ENCODE measurements around the gene HIKESHI.

HIKESHI gene

GRCh38 chr11:86302092-86302793 is at the start of gene HIKESHI:
Gene HIKESHI, plus strand, starts transcription at chr11:86302240. Its CDS starts 209 bp downstream, at chr11:86302449.
- peaks cover 19% of the 10 kb centered on the region for H3K4me1 ChIP-seq (ENCODE audit: control insufficient read depth, insufficient read depth, low read length, unreplicated experiment)
- peak within 1 kb of the TSS; percentile 90 for H3K4me3 ChIP-seq (ENCODE audit: low read depth, low read length)
- H3K36me3 ChIP-seq (ENCODE audit: insufficient read depth, low read length): 0 out of 2 replicates have a peak, but pooled peaks cover 2% of the 10 kb centered on the region
- H3K27me3 ChIP-seq (ENCODE audit: insufficient read depth, low read length): no peaks in the 10 kb centered on the region
- H3K27ac ChIP-seq (ENCODE audit: low read depth, low read length): peak within 1 kb of the TSS; percentile 69
- H2AFZ ChIP-seq (ENCODE audit: low read length, unreplicated experiment): peak within 1 kb of the TSS; percentile 89
- peaks cover 38% of the 10 kb centered on the region for H3K79me2 ChIP-seq (ENCODE audit: control insufficient read depth, insufficient read depth, low read length, unreplicated experiment)

- peaks cover 40% of the 10 kb centered on the region for H3K79me2 ChIP-seq (ENCODE audit: control insufficient read depth, insufficient read depth, low read length, unreplicated experiment)
Measured at GRCh38 chr11:86255896-86256295, 46.1 kb upstream of the HIKESHI start.

GRCh38 chr11:86256608-86257007 is 45.4 kb upstream of the HIKESHI start:
- Histone ChIP-seq H3K27me3 (ENCODE audit: insufficient read depth, low read length) (no peaks in the 10 kb centered on the region), H3K36me3 (ENCODE audit: insufficient read depth, low read length) (peaks cover 15% of the 10 kb centered on the region), H3K4me1 (ENCODE audit: control insufficient read depth, insufficient read depth, low read length, unreplicated experiment) (peaks cover under 1% of the 10 kb centered on the region), H3K4me3 (ENCODE audit: low read depth, low read length) (no peak overlapping the region), H2AFZ (ENCODE audit: low read length, unreplicated experiment) (no peak overlapping the region), H3K27ac (ENCODE audit: low read depth, low read length) (no peak overlapping the region), H3K79me2 (ENCODE audit: control insufficient read depth, insufficient read depth, low read length, unreplicated experiment) (peaks cover 34% of the 10 kb centered on the region)

More at GRCh38 chr11:86255896-86256295, 46.1 kb upstream of the HIKESHI start:
- Histone ChIP-seq H3K27me3 (ENCODE audit: insufficient read depth, low read length) (no peaks in the 10 kb centered on the region), H3K36me3 (ENCODE audit: insufficient read depth, low read length) (peaks cover 16% of the 10 kb centered on the region), H2AFZ (ENCODE audit: low read length, unreplicated experiment) (no peak overlapping the region), H3K27ac (ENCODE audit: low read depth, low read length) (no peak overlapping the region), H3K4me3 (ENCODE audit: low read depth, low read length) (no peak overlapping the region), H3K4me1 (ENCODE audit: control insufficient read depth, insufficient read depth, low read length, unreplicated experiment) (peaks cover 6% of the 10 kb centered on the region)

GRCh38 chr11:86257446-86257845 is 44.6 kb upstream of the HIKESHI start:
- Histone ChIP-seq H3K27me3 (ENCODE audit: insufficient read depth, low read length) (no peaks in the 10 kb centered on the region), H3K36me3 (ENCODE audit: insufficient read depth, low read length) (peaks cover 9% of the 10 kb centered on the region), H3K79me2 (ENCODE audit: control insufficient read depth, insufficient read depth, low read length, unreplicated experiment) (peaks cover 26% of the 10 kb centered on the region), H3K27ac (ENCODE audit: low read depth, low read length) (no peak overlapping the region), H3K4me3 (ENCODE audit: low read depth, low read length) (no peak overlapping the region), H2AFZ (ENCODE audit: low read length, unreplicated experiment) (no peak overlapping the region), H3K4me1 (ENCODE audit: control insufficient read depth, insufficient read depth, low read length, unreplicated experiment) (no peaks in the 10 kb centered on the region)

GRCh38 chr11:86259730-86260129 is 42.3 kb upstream of the HIKESHI start:
- Histone ChIP-seq H2AFZ (ENCODE audit: low read length, unreplicated experiment) (no peak overlapping the region), H3K27ac (ENCODE audit: low read depth, low read length) (no peak overlapping the region), H3K4me3 (ENCODE audit: low read depth, low read length) (no peak overlapping the region), H3K36me3 (ENCODE audit: insufficient read depth, low read length) (peaks cover 17% of the 10 kb centered on the region), H3K4me1 (ENCODE audit: control insufficient read depth, insufficient read depth, low read length, unreplicated experiment) (no peaks in the 10 kb centered on the region), H3K79me2 (ENCODE audit: control insufficient read depth, insufficient read depth, low read length, unreplicated experiment) (peaks cover 15% of the 10 kb centered on the region), H3K27me3 (ENCODE audit: insufficient read depth, low read length) (no peaks in the 10 kb centered on the region)

- H3K4me1 ChIP-seq (ENCODE audit: control insufficient read depth, insufficient read depth, low read length, unreplicated experiment): no peaks in the 10 kb centered on the region
- no peak overlapping the region for H3K27ac ChIP-seq (ENCODE audit: low read depth, low read length)
- no peaks in the 10 kb centered on the region for H3K27me3 ChIP-seq (ENCODE audit: insufficient read depth, low read length)
- peaks cover 22% of the 10 kb centered on the region for H3K36me3 ChIP-seq (ENCODE audit: insufficient read depth, low read length)
- no peak overlapping the region for H3K4me3 ChIP-seq (ENCODE audit: low read depth, low read length)
- no peak overlapping the region for H2AFZ ChIP-seq (ENCODE audit: low read length, unreplicated experiment)
- H3K79me2 ChIP-seq (ENCODE audit: control insufficient read depth, insufficient read depth, low read length, unreplicated experiment): peaks cover 6% of the 10 kb centered on the region
Measured at GRCh38 chr11:86261328-86261727, 40.7 kb upstream of the HIKESHI start.

- H3K36me3 ChIP-seq (ENCODE audit: insufficient read depth, low read length): peaks cover 17% of the 10 kb centered on the region
- no peak overlapping the region for H2AFZ ChIP-seq (ENCODE audit: low read length, unreplicated experiment)
Measured at GRCh38 chr11:86262387-86262786, 39.7 kb upstream of the HIKESHI start.

GRCh38 chr11:86264649-86265048 is 37.4 kb upstream of the HIKESHI start:
- Histone ChIP-seq H3K79me2 (ENCODE audit: control insufficient read depth, insufficient read depth, low read length, unreplicated experiment) (peaks cover 10% of the 10 kb centered on the region), H3K4me3 (ENCODE audit: low read depth, low read length) (no peak overlapping the region), H3K4me1 (ENCODE audit: control insufficient read depth, insufficient read depth, low read length, unreplicated experiment) (no peaks in the 10 kb centered on the region), H3K27ac (ENCODE audit: low read depth, low read length) (no peak overlapping the region), H2AFZ (ENCODE audit: low read length, unreplicated experiment) (no peak overlapping the region), H3K27me3 (ENCODE audit: insufficient read depth, low read length) (no peaks in the 10 kb centered on the region), H3K36me3 (ENCODE audit: insufficient read depth, low read length) (peaks cover 14% of the 10 kb centered on the region)

More at GRCh38 chr11:86262387-86262786, 39.7 kb upstream of the HIKESHI start:
- Histone ChIP-seq H3K4me1 (ENCODE audit: control insufficient read depth, insufficient read depth, low read length, unreplicated experiment) (no peaks in the 10 kb centered on the region), H3K79me2 (ENCODE audit: control insufficient read depth, insufficient read depth, low read length, unreplicated experiment) (peaks cover 6% of the 10 kb centered on the region), H3K27me3 (ENCODE audit: insufficient read depth, low read length) (no peaks in the 10 kb centered on the region), H3K4me3 (ENCODE audit: low read depth, low read length) (no peak overlapping the region), H3K27ac (ENCODE audit: low read depth, low read length) (no peak overlapping the region)

GRCh38 chr11:86265194-86265593 is 36.8 kb upstream of the HIKESHI start:
- Histone ChIP-seq H3K27me3 (ENCODE audit: insufficient read depth, low read length) (no peaks in the 10 kb centered on the region), H2AFZ (ENCODE audit: low read length, unreplicated experiment) (no peak overlapping the region), H3K27ac (ENCODE audit: low read depth, low read length) (no peak overlapping the region), H3K79me2 (ENCODE audit: control insufficient read depth, insufficient read depth, low read length, unreplicated experiment) (peaks cover 13% of the 10 kb centered on the region), H3K4me1 (ENCODE audit: control insufficient read depth, insufficient read depth, low read length, unreplicated experiment) (no peaks in the 10 kb centered on the region), H3K36me3 (ENCODE audit: insufficient read depth, low read length) (peaks cover 17% of the 10 kb centered on the region), H3K4me3 (ENCODE audit: low read depth, low read length) (no peak overlapping the region)

GRCh38 chr11:86269645-86270044 is 32.4 kb upstream of the HIKESHI start:
- H3K79me2 ChIP-seq (ENCODE audit: control insufficient read depth, insufficient read depth, low read length, unreplicated experiment): peaks cover 38% of the 10 kb centered on the region
- H3K27me3 ChIP-seq (ENCODE audit: insufficient read depth, low read length): no peaks in the 10 kb centered on the region
- H2AFZ ChIP-seq (ENCODE audit: low read length, unreplicated experiment): no peak overlapping the region
- no peaks in the 10 kb centered on the region for H3K4me1 ChIP-seq (ENCODE audit: control insufficient read depth, insufficient read depth, low read length, unreplicated experiment)
- H3K27ac ChIP-seq (ENCODE audit: low read depth, low read length): no peak overlapping the region
- peaks cover 15% of the 10 kb centered on the region for H3K36me3 ChIP-seq (ENCODE audit: insufficient read depth, low read length)
- H3K4me3 ChIP-seq (ENCODE audit: low read depth, low read length): no peak overlapping the region

GRCh38 chr11:86274503-86274902 is 27.5 kb upstream of the HIKESHI start:
- Histone ChIP-seq H3K4me3 (ENCODE audit: low read depth, low read length) (no peak overlapping the region), H2AFZ (ENCODE audit: low read length, unreplicated experiment) (no peak overlapping the region), H3K36me3 (ENCODE audit: insufficient read depth, low read length) (peaks cover 40% of the 10 kb centered on the region), H3K4me1 (ENCODE audit: control insufficient read depth, insufficient read depth, low read length, unreplicated experiment) (no peaks in the 10 kb centered on the region), H3K79me2 (ENCODE audit: control insufficient read depth, insufficient read depth, low read length, unreplicated experiment) (peaks cover 50% of the 10 kb centered on the region), H3K27me3 (ENCODE audit: insufficient read depth, low read length) (no peaks in the 10 kb centered on the region), H3K27ac (ENCODE audit: low read depth, low read length) (no peak overlapping the region)

All from ACC112 (cell line).